Measurements from ENCODE around the gene UBE2QL1. TPM values are rescaled to one million over a fixed set of nuclear protein-coding genes. Genes with fewer than 3 reads are reported as not detected.

Gene UBE2QL1
- total RNA-seq, 1 experiment from 2014 or later, result 0.11 TPM

DNA sequence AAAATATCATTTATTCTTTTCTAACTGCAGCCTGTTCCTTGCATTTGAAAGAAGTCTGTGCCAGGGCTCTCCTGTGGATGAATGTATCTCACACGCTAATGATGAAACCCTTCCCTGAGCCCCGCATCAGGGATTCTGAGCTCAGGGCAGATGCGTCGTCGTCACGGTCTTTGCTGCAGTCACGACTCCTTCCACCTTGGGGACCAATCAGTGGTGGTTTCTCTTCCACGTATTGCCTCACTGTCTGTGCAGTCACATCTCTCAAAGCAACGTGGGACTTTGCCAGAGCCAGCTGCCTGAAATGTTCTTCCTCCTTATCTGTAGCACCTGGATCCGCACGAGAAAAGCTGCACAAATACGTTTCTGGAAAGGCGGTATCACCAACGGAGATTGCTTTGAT, 13.9 kb upstream of the UBE2QL1 start:
- no peak overlapping the region for H3K56ac ChIP-seq (ENCODE audit: insufficient read length, low read depth, low read length)
- no peaks in the 10 kb centered on the region for H3K23me2 ChIP-seq (ENCODE audit: insufficient read length, low read depth, low read length, poor library complexity, severe bottlenecking)
- no peak overlapping the region for H3K4ac ChIP-seq (ENCODE audit: low read depth, low read length)
- no peak overlapping the region for H3K23ac ChIP-seq (ENCODE audit: insufficient read length, low read depth, low read length)
- H3K4me1 ChIP-seq (ENCODE audit: insufficient read depth, low read length), result no peaks in the 10 kb centered on the region
- no peaks in the 10 kb centered on the region for H3K79me1 ChIP-seq (ENCODE audit: insufficient read depth, low read depth, low read length, poor library complexity, severe bottlenecking)
- no peaks in the 10 kb centered on the region for H3K27me3 ChIP-seq (ENCODE audit: insufficient read depth, low read length)
- no peaks in the 10 kb centered on the region for H4K20me1 ChIP-seq (ENCODE audit: control insufficient read depth, insufficient read depth, insufficient read length)
- H4K91ac ChIP-seq (ENCODE audit: insufficient read length, low read depth, low read length), result no peak overlapping the region
- no peak overlapping the region for H4K8ac ChIP-seq (replicated peaks; ENCODE audit: insufficient read length, low read depth, low read length)
- H2AK5ac ChIP-seq (ENCODE audit: insufficient read length, low read length), result no peak overlapping the region
- Mint-ChIP-seq H3K4me3 (no peak overlapping the region), H3K4me1 (peaks cover 0 to 2% of the 10 kb centered on the region in 2 experiments; a peak in 1 of 4 replicates), H3K9me3 (peaks cover 0 to 2% of the 10 kb centered on the region in 2 experiments; a peak in 2 of 5 replicates), H3K36me3 (ENCODE audit: insufficient read depth in 1 of 3, low read depth in 3 of 3) (no peaks in the 10 kb centered on the region), H3K27ac (no peak overlapping the region; a peak in 1 of 7 replicates), H3K27me3 (ENCODE audit: low read depth) (peaks cover 58% of the 10 kb centered on the region)
- H3K27ac ChIP-seq (ENCODE audit: insufficient read length, low read depth, low read length), result no peak overlapping the region
- no peak overlapping the region for H3K4me2 ChIP-seq (ENCODE audit: insufficient read depth, insufficient read length, low read length)
- WGBS (ENCODE audit: extremely low coverage, insufficient read length, low lambda C conversion rate), result no CpG with 5 or more reads among the region's 14 CpGs
- no peak overlapping the region for H2BK15ac ChIP-seq (ENCODE audit: low read depth, low read length)
- H3K9ac ChIP-seq (ENCODE audit: extremely low read depth, insufficient read length, low read length), result no peak overlapping the region
- no peak overlapping the region for H2AFZ ChIP-seq (ENCODE audit: low read length)
- no peak overlapping the region for H2BK120ac ChIP-seq (ENCODE audit: low read depth, low read length, poor library complexity, severe bottlenecking)
- no peak for DNase-seq
- H3K79me2 ChIP-seq (ENCODE audit: insufficient read depth, low read length), result no peaks in the 10 kb centered on the region
- H2BK5ac ChIP-seq (ENCODE audit: insufficient read length, low read length), result no peak overlapping the region
- no peak overlapping the region for H3K18ac ChIP-seq (ENCODE audit: insufficient read length, low read depth, low read length)
- no peak overlapping the region for H3T11ph ChIP-seq (ENCODE audit: low read length)
- no peak overlapping the region for H3K14ac ChIP-seq (ENCODE audit: insufficient read depth, low read length)
- no peak overlapping the region for H2BK12ac ChIP-seq (ENCODE audit: insufficient read length, low read depth, low read length)
- no peak overlapping the region for H2BK20ac ChIP-seq (ENCODE audit: low read depth, low read length, poor library complexity, severe bottlenecking)
- TF ChIP-seq, protein P1, sequence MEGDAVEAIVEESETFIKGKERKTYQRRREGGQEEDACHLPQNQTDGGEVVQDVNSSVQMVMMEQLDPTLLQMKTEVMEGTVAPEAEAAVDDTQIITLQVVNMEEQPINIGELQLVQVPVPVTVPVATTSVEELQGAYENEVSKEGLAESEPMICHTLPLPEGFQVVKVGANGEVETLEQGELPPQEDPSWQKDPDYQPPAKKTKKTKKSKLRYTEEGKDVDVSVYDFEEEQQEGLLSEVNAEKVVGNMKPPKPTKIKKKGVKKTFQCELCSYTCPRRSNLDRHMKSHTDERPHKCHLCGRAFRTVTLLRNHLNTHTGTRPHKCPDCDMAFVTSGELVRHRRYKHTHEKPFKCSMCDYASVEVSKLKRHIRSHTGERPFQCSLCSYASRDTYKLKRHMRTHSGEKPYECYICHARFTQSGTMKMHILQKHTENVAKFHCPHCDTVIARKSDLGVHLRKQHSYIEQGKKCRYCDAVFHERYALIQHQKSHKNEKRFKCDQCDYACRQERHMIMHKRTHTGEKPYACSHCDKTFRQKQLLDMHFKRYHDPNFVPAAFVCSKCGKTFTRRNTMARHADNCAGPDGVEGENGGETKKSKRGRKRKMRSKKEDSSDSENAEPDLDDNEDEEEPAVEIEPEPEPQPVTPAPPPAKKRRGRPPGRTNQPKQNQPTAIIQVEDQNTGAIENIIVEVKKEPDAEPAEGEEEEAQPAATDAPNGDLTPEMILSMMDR (conservative IDR thresholded peaks at IDR 0.05), result no peak
- no peaks in the 10 kb centered on the region for H3K9me3 ChIP-seq (ENCODE audit: control insufficient read depth, low read depth, low read length)
- no peak overlapping the region for H4K5ac ChIP-seq (ENCODE audit: insufficient read length, low read depth, low read length)
